Nephron progenitor cell (in vitro differentiated cells): ENCODE data around the gene NPAS2.

Source experiments
- DNase-seq: peaks from one replicate; pipeline ENCODE4 v3.0.0; 2021
- H3K27ac Mint-ChIP-seq: 2 replicates; pipeline ENCODE4 v1.8.0; 2021; ENCODE audit warnings: mild to moderate bottlenecking, moderate library complexity, mixed read lengths
- H3K27me3 Mint-ChIP-seq: 2 replicates; pipeline ENCODE4 v1.8.0; 2021; ENCODE audit warnings: mild to moderate bottlenecking, low read depth, mixed read lengths; ENCODE audit not compliant: poor library complexity
- H3K36me3 Mint-ChIP-seq: 2 replicates; pipeline ENCODE4 v1.8.0; 2021; ENCODE audit warnings: low read depth, mixed read lengths
- H3K4me1 Mint-ChIP-seq: 2 replicates; pipeline ENCODE4 v1.8.0; 2021; ENCODE audit warnings: mixed read lengths
- H3K4me3 Mint-ChIP-seq: 2 replicates; pipeline ENCODE4 v1.8.0; 2021; ENCODE audit warnings: mild to moderate bottlenecking, moderate library complexity, mixed read lengths
- H3K9me3 Mint-ChIP-seq: 2 replicates; pipeline ENCODE4 v1.8.0; 2021; ENCODE audit warnings: mild to moderate bottlenecking, moderate library complexity, mixed read lengths
- CTCF ChIP-seq: fragments of 200-600 bp; sonication (generic); IDR thresholded peaks from 2 replicates; pipeline ENCODE4 v1.5.0; 2021; ENCODE audit warnings: antibody characterized with exemption

Gene NPAS2

GRCh38 chr2:100779908-100780202, 40.1 kb upstream of the NPAS2 start:
- no peak for DNase-seq
- H3K27me3 Mint-ChIP-seq: peaks cover 17% of the 10 kb centered on the region
- no peaks in the 10 kb centered on the region for H3K36me3 Mint-ChIP-seq
- TF ChIP-seq CTCF: no peak
- no peaks in the 10 kb centered on the region for H3K9me3 Mint-ChIP-seq
- H3K4me3 Mint-ChIP-seq: no peak overlapping the region
- H3K27ac Mint-ChIP-seq: no peak overlapping the region
- H3K4me1 Mint-ChIP-seq: peaks cover 50% of the 10 kb centered on the region

- Mint-ChIP-seq H3K4me3 (no peak overlapping the region), H3K36me3 (no peaks in the 10 kb centered on the region), H3K27ac (no peak overlapping the region), H3K4me1 (peaks cover 52% of the 10 kb centered on the region), H3K27me3 (peaks cover 14% of the 10 kb centered on the region), H3K9me3 (no peaks in the 10 kb centered on the region)
- no peak for DNase-seq
- no peak for TF ChIP-seq CTCF
Measured at GRCh38 chr2:100780203-100781008, 39.5 kb upstream of the NPAS2 start.

GRCh38 chr2:100781009-100781325, 39.0 kb upstream of the NPAS2 start:
- H3K27ac Mint-ChIP-seq: no peak overlapping the region
- TF ChIP-seq CTCF: no peak
- H3K27me3 Mint-ChIP-seq: peaks cover 13% of the 10 kb centered on the region
- DNase-seq: no peak
- H3K4me1 Mint-ChIP-seq: peaks cover 55% of the 10 kb centered on the region
- no peaks in the 10 kb centered on the region for H3K9me3 Mint-ChIP-seq
- no peaks in the 10 kb centered on the region for H3K36me3 Mint-ChIP-seq
- no peak overlapping the region for H3K4me3 Mint-ChIP-seq

GRCh38 chr2:100781523-100782379, 38.2 kb upstream of the NPAS2 start:
- DNase-seq: no peak
- no peak overlapping the region for H3K4me3 Mint-ChIP-seq
- no peaks in the 10 kb centered on the region for H3K9me3 Mint-ChIP-seq
- H3K27me3 Mint-ChIP-seq: peaks cover 13% of the 10 kb centered on the region
- H3K27ac Mint-ChIP-seq: peak overlapping the region; percentile 69
- H3K4me1 Mint-ChIP-seq: peaks cover 55% of the 10 kb centered on the region
- no peak for TF ChIP-seq CTCF
- H3K36me3 Mint-ChIP-seq: no peaks in the 10 kb centered on the region

- Mint-ChIP-seq H3K4me1 (peaks cover 55% of the 10 kb centered on the region), H3K27me3 (peaks cover 10% of the 10 kb centered on the region), H3K4me3 (peak overlapping the region; percentile 17), H3K36me3 (no peaks in the 10 kb centered on the region), H3K9me3 (no peaks in the 10 kb centered on the region), H3K27ac (peak overlapping the region; percentile 69)
- TF ChIP-seq CTCF: no peak
- no peak for DNase-seq
Measured at GRCh38 chr2:100782380-100782878, 37.5 kb upstream of the NPAS2 start.
